Stimulated activated CD8-positive, alpha-beta memory T cell treated with anti-CD3 and anti-CD28 coated beads, Interleukin-15, amount 100 ng/mL, for 1 hour (primary cell): ENCODE results near the gene BANP.
"Not testable (repeated sequence)": the region's sequence is repeated elsewhere in the genome, so short reads cannot be mapped to it uniquely, and the experiment has no call there.

Experiments
- DNase-seq: peaks from one replicate; pipeline ENCODE4 v3.0.0-alpha.2; 2020; ENCODE audit warnings: low read depth

BANP gene

GRCh38 chr16:88067530-88068411 is 116.5 kb downstream of the BANP start:
- no peak for DNase-seq

DNA sequence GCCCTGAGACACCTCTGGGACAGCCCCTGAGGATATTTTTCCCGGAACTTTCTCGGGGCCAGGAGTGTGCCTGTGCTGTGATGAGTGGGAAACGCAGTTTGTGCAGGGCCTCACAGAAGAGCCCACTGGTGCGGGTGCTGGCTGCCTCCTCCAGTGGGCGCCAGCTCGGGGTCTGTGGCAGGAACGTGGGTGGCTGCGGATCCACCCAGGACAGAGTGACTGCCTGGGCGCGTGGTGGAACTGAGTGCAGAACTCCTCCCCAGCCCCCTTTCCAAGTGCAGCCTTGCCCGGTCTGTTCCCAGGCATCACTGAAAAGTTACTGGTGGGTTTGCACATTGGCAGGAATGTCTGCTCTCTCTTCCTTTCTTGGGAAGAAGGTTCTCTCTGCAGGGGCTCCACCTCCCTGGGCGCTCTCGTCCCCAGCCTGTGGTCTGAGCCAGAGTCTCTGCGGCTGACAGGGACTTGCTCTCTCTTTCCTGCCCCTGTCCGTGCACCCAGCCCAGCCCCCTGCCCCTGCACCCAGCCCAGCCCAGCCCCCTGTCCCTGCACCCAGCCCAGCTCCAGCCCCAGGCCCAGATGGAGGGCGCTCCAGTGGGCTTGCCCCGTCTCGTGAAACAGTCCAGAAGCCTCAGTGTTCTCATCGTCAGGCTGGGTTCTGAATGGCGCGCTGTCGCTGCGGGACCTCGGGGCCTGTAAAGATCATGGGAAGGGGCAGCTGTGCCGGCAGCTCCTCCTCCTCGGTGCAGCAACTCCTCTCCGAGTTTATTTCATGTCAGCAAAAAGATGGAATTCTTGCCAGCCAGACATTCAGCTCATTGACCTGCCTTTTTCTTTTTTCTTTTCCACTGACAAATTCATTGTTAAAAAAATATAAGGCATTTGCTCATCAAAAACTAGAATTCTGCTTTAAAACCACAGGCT is 117.5 kb downstream of the BANP start:
- no peak for DNase-seq

DNA sequence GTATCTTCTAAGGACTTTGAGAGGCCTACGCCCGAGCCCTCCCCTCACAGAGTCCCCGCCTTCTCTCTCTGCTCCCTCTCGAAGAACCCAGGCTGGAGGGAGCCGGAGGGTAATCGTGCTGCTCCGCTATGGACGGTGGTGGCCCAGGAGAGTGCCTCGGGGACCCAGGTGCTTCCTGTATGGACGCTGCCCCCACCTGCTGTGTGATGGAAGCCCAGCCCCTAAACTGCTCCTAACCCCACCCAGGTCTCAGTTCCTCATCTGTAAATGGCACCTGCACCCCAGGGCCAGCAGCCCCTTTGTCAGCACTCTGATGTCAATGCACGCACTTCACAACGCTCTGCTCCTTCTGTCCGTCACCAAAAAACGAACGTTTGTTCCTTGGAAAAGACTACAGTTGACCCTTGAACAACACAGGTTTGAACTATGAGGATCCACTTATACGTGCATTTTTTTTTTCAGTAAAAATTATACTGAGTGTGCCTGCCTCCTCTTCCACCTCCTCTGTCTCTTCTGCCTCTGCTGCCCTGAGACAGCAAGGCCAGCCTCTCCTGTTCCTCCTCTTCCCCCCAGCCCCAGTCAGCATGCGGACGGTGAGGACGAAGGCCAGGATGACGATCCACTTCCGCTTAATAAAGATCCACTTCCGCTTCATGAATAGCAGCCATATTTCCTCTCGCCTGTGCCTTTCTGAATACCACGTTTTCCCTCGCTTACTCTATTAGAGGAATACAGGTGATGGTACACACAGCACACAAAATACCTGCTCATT is 118.3 kb downstream of the BANP start:
- no peak for DNase-seq

GRCh38 chr16:88070341-88070740 is 119.1 kb downstream of the BANP start:
- no peak for DNase-seq

GRCh38 chr16:88070989-88071625 is 119.9 kb downstream of the BANP start:
- DNase-seq: no peak

- no peak for DNase-seq
These were observed 120.7 kb downstream of the BANP start for GRCh38 chr16:88071908-88072307.

DNA sequence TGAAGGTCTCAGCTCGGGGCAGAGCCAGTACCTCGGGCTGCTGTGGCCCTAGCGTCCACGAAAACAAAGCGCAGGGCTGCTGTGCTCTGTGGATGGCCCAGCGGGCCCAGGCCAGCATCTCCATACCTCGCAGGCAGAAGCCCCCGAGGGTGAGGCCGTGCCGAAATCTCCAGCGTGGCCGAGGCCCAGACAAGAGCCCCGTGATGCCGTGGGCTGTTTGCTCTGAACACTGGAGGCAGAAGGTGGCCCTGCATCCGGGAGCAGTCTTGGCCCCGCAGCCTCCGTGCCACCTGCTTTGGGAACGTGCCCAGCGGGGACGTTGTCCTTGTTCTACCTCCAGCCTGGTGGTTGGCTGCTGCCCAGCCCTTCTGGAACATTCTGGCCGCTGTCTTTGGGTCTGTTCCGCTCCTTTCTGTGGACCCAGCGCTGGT is 121.4 kb downstream of the BANP start:
- no peak for DNase-seq

DNA sequence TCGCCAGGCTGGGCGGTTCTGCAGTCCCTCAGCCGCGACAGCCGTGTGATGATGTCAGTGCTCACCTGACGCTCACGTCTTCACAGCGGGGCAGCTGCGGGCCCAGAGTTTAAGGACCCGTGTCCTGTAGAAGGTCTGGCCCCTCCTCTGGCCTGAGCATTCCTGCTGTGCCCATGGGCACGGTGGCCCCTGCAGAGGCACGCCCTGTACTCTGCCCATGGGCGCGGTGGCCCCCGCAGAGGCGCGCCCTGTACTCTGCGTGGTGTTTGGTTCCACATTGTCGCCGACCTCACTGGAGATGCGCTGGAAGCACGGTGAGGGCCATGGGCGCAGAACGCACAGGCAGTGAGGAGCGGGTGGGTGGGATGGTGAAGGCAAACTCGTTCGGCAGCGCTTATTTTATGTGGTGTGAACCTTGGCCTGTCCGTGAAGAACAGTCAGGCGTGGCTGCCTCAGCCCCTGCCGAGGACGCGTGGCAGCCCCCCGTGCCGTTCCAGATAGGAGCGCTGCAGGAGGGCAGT is 122.0 kb downstream of the BANP start:
- DNase-seq: no peak

- DNase-seq: no peak
These were observed 122.8 kb downstream of the BANP start for GRCh38 chr16:88074041-88074440.

DNA sequence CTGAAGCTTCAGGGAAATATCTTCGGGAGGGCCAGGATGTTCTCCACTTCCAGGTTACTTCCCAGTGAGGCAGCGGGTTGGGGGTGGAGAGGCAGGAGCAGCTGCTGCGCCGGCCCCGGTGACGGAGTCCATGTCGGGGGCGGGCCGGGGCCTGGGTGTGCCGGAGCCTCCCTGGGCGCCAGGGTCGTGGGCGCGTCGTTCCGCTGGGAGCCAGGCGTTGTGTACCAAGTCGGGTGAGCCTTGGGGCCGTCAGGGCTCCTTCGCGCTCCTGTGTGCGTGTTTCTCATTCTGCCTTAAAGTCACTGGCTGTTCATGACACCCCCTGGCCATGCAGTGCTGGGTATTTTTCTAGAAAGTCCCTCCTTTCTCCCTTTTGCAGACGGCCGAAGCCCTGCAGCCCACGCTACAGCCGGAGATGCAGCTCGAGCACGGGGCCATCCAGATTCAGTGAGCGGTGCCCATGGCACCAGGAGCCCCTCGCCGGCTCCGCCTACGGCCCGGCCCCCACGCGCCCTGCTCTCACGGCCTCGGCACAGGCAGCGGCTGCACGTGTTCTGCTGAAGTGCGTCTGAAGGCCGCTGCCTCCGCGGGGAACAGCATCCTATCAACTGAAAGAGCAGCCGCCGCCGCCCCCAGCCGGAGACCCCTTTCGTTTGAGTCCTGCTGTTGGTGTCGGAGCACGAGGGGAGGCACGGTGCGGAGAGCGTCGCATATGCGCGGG is 125.1 kb downstream of the BANP start:
- DNase-seq: no peak

DNA sequence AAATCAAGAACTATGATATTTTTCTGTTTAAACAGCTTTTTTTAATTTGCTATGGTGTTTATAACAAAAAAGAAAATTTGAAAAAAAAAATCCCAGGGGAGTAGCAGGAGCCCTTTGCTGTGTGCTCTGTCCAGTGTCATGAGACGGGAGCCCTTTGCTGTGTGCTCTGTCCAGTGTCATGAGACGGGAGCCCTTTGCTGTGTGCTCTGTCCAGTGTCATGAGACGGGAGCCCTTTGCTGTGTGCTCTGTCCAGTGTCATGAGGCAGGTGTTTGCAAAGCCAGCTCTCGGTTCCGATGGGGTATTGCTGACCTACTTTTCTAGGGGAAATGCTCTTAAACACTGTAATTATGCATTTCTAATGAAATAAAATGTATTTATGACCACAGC is 125.7 kb downstream of the BANP start:
- DNase-seq: not testable (repeated sequence)

DNA sequence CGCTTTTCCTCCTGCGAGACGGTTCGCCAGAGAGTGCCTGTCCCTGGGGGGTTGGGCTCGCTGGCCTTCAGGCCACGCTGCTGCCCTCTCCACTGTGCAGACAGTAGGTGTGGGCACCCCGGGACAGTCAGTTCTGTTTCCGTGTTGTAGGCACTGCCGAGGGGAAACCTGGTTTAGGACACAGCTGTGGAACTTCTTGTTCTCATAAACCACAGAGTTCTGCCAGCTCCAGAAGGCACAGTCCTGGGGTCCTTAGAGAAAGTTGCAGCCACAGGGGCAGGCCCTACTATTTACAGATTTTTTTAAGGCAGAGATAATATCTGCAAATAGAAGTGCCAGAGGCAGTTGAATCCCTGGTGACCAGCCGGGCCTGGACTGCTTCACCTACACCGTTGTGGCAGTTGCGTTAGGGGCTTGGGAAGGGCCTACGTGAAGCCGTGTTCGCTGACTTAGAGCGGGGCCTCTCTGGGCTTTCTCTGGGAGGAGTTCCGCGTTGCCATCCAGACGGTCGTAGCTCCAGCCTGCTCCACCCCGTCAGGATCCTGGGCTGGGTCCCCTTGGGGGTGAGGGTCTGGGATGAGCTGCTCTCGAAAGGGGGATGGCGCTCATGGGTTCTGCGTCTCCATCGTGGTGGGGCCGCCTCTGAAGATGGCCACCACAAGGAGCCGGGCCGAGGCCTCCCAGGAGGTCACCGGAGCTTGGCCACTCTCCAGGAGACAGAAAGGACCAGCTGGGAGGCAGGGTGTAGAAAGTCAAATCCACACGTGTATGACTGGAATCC is 126.3 kb downstream of the BANP start:
- DNase-seq: no peak

DNA sequence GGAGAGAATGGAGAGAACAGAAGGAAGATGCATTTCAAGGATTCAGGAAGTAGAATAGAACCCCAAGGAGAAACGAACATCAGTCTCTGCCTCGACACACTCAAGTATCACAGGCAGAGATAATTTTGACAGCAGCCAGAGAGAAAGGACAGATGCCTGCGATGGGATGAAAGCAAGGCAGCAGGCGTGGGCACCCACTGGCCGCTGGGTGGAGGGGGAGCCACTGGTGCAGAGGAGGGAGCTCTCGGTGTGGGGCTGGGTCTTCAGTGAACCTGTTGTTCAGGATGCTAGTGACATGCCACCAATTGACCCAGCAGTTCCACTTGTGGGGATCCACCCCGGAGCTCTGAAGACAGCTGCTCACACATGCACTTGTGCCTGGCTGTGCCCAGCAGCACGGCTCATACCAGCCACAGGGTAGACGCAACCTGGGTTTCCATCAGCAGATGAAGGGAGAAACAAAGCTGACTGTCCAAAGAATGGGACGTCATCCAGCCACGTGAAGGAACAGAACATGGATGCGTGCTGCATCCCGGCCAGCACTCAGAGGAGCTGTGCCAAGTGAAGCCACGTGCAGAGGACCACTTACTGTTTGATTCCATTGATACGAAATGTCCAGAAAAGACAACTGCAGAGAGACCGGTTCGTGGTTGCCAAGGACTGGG is 127.0 kb downstream of the BANP start:
- no peak for DNase-seq

DNA sequence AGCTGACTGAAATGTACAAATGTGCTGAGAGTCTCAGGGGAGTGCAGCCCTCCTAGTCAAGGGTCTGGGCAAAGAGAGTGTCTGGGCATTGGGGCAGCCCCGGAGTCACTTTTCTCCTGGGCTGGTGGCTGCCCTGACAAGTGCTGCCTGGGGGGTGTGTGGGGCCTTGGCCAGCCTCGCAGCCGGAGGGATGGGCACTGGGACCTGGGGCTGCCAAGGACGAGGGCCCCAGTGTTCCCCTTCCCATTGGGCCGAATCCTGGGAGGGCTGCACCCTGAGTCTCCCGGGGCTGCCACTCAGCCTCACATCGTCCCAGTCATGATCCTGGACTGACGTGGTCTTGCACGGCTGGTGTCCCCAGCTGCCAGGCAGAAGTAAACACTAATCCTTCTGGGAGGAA is 132.3 kb downstream of the BANP start:
- DNase-seq: no peak

DNA sequence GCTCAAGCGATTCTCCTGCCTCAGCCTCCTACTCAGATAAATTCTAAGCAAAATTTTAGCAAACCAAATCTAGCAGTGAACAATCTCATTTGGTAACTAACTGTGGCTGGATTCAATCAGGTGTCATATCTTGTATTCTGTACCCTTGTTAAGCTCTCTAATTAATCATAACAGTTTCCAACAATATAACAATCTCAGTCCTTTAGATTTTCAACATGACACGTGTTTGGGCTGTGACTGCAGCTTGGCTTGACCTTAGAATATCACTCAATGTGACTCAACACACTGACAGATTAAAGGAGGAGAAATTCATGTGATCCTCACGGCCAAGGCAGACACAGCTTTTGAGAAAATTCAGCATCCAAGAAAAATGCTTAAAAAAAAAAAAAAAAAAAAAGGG is 133.6 kb downstream of the BANP start:
- no peak for DNase-seq

- DNase-seq: no peak
These were observed 135.6 kb downstream of the BANP start for GRCh38 chr16:88086571-88087516.

DNA sequence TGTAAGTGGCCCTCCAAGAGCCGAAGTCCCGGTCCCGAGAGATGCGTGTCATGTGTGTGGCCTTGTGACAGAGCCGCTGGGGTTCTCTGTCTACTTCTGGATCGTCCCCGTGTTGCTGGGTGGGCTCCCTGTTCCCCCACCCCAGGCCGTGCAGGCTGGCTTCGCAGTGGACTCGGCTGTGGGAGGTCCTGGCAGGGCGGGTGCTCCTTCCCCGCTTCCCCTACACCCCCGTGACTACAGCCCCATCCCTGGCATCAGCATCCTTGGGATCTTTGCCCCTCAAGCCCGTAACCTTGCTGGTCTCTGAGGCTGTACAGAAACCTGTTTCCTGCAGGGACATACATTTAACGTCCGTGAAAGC is 136.3 kb downstream of the BANP start:
- no peak for DNase-seq

DNA sequence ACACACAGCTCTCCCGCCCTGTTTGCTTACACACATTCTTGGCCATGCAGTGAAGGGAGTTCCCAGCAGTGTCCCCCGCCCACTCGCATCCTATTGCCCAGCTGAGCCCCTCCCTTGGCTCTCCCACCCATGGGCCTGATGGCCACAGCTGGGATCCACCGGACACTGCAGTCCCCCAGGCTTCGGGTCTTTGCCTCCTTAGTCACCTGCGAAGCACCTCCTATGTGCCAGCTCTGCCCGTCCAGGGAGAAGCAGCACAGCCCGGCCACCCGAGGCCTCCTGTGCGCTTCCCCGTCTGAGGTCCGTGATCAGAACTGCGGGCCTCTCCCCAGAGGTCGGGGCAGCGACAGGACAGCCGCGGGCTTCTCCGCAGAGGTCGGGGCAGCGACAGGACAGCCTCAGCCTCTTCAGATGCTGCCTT is 136.9 kb downstream of the BANP start:
- no peak for DNase-seq
